ENCODE results near the gene TSPEAR.

The TSPEAR gene

DNA sequence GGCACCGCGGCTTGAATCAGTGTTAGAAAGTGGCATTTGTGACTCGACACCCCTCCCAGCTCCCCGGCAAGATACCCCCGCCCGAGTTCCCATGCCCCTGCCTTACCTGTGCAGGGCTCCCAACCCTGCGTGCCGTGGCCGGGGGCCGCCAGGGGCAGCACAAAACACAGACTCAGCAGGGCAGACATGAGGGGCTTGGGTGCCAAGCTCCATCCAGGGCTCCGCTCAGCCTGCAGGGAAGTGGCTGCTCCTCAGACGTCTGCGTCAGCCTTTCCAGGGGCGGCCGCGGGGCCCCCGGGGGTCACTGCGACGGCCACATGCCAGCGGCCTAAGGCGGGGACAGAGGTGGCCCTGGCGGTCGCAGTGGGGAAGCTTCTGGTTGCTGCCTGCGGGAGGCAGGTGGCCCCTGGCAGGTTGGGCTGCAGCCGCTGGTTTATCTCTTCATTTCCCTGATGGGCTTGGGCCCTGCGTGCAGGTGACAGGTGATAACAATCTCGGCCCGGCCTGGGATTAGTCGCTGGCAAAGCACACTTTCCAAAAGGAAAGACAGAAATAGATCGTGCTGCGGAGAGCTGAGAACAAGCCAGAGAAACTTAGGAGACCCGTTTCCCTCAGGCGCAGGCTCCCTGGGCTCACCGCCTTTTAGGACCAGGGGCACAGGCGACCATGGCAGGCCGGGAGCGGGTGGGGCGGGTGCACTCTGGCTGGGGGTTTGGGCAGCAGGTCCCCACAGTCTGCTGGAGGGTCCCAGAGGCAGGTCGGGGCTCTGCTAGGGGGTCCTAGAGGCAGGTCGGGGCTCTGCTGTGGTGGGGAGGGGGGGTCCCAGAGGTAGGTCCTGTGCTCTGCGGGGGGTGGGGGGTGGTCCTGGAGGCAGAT lies at the start of gene TSPEAR:
Gene TSPEAR (minus strand): TSS at position 246 of the 876 bp plus-strand sequence. CDS start 58 bp downstream, at position 188.
- peak; percentile 59 for DNase-seq

DNA sequence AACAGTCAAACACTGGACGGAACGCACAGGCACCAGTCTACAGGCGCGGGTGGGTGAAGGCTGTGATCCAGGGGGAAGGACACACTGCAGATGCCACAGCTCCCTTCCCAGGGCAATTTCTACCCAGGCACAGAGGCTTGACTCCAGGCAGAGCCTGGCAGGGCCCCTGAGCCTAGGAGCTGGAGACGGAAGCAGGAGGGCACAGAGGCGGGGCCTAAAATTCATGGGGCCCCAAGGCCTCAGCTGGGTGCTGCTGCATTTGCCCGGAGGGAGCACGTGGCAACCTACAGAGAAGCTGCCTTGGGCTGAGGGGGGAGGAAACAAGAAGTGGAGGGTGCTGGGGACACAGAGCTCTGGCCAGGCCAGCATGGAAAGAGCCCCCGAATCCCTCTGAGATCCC lies 49.0 kb upstream of the TSPEAR start:
- no peak for DNase-seq

DNA sequence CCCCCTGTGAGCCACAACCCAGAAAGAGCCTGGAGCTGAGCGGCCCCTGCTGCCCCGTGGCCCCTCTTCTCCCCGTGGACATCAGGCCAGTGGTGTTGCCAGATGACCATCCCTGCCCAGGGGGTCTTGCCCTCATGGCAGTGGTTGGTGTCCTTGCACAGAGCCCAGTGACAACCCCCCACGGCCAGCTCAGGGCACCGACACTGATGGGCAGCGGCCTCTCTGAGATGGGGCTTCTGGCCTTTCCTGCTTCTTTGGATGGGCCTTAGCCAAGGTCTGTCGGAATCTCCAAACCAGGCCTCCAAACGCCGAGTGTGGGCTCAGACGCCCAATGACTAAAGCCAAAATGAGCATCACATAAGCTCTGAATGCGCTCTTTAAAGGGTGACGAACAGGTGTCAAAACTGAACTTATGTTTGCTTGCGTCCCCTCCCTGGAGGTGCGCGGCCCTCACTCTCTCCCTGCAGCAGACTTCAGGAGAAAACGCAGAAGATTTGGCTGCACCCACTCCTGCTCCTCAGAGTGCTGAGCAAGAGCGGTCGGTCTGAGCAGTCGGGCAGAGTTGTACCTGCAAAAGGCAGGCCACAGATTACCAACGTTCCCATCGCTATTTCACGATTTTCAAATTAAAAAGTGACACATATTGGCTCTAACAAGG lies 48.4 kb upstream of the TSPEAR start:
- DNase-seq = peak; percentile 38

DNA sequence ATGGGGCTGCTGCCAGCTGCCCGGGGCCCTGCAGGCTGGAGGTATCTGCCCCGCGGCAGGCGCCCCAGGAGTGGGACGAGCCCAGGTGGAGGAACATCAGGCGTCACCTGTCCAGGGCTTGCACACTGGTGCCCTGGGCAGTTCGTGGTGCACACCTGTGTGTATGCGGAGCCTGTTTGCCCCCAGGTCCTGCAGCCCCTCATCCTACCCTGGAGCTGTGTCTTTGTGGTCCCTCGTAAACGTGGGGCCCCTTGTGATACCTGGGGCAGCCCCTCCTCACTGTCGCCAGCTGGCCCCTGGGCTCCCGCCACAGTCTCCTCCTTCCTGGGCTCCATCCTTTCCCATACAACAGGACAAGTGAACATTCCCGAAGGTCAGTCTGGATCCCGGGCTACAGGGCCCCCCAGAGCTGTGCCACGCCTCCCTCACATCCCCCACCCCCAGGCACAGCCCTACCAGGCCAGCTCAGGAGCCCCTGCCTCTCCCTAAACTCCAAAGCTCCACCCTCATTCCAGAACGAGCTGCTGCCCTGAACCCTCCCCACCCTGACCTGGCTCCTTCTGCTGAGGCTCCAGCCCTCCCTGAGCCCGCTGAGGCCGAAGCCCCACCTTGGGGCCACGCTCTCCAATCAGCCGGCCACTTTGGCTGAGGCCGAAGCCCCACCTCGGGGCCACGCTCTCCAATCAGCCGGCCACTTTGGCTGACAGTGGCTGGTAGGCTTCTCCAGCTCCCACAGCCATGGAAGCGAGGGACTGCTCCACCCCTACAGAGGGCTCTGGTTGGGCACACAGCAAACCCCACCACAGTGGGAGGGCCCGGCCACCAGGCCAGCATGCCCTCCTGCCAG lies 47.6 kb upstream of the TSPEAR start:
- peak; percentile 38 for DNase-seq

DNA sequence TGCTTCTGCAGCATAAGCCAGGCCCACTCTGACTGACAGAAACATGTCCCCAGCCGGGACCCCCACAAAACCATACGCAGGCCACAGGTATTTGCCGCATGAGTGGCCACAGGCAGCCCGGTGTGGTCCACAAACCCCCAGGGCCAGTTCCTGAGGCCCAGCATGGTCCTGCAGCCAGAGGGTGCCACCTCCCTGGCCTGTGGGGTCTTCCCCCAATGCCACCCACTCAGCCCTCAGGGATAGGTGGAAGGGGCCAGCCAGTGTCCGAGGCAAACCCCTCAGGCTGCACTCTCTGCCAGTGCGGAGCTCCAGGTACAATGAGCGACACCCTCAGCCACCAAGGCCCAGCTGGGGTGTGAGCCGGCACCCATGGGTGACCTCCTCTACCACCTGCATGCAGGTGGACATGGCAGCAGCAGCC lies 46.8 kb upstream of the TSPEAR start:
- peak; percentile 46 for DNase-seq

DNA sequence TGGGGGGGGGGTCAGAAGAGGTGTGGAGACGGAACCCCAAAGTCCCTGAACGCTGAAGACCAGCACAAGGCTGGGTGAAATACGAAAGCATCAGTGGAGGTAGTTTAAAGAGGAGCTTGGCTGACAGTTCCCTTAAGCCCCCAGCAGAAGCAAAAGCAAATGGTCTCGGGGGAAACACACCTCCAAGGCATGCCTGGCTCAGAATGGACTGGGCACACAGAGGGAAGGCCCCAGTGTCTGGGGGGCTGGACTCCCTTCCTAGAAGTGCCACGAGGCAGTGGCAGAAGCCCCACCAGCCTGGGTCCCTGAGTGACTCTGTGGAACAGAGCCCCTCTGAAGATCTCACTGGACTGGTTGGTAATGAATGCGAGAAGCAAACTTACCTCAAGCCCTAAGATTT lies 46.4 kb upstream of the TSPEAR start:
- DNase-seq = peak; percentile 28

DNA sequence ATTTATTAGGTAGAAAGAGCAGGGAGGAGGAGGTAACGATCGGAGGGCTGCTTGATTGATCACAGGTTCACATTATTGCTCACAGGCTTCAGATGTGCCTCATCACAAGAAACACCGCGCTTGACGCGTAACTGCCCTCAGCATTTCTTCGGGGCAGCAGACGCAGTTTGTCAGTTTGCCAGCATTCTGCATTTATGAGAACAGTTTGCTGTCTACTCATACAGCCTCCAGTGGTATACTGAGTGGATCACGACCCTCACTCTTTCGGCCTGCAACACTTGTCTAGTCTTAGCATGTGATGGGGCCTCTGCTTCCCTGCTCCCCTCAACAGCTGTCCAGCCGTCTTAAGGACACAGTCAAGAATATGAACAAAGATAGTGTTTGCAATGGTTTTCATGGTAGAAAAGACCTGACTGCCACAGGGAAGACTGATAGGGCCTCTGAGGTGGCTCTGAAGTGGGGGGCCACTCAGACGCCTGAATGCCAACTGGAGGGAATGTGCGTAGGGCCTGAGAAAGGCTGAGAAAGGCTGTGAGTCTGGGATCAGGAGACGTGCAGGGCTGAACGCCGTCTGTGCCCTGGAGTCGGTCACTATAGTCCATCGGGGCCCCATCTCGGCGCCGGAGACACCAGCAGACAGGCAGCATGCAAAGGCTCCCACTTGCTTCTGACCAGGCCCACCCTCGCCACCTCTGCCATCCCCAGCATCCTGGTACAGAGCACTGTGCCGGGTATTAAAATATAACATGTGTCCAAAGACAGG lies 45.2 kb upstream of the TSPEAR start:
- peak; percentile 41 for DNase-seq

DNA sequence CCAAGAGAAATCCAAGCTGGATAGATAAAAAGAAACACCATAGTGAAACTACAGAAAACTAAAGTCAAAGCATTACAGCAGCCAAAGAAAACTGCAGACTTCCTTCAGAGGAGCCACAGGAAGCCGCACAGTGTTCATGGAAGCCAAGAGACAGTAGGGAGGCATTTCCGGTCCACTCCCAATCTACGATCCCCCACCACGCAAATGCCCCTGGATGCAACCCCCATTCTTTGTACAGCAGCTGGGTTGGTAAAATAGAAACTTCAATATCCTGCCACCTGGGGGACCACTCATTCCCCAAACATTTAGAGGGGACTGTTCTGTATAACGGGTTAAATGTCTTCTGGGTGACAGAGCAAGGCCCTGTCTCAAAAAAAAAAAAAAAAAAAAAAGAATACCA lies 43.9 kb upstream of the TSPEAR start:
- DNase-seq = no peak

DNA sequence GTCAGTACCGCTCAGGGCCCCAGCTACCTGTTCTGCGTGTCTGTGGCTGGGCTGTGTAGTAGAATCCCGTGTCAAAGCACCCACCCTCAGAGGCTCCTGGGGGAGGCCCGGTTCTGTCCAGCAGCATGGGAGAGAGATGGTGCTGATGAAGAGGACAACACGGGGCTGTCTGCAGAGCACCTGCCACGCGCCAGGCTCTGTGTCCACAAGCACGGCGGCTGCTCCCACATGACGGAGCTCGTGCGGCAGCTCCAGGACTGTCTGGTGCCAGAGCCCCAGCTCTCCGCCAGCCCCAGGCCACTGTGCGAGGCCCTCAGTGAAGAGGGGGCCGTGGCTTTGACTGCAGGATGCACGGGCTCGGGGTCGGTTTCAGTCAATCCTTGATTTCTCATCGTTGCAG lies 42.0 kb upstream of the TSPEAR start:
- DNase-seq = peak; percentile 36

DNA sequence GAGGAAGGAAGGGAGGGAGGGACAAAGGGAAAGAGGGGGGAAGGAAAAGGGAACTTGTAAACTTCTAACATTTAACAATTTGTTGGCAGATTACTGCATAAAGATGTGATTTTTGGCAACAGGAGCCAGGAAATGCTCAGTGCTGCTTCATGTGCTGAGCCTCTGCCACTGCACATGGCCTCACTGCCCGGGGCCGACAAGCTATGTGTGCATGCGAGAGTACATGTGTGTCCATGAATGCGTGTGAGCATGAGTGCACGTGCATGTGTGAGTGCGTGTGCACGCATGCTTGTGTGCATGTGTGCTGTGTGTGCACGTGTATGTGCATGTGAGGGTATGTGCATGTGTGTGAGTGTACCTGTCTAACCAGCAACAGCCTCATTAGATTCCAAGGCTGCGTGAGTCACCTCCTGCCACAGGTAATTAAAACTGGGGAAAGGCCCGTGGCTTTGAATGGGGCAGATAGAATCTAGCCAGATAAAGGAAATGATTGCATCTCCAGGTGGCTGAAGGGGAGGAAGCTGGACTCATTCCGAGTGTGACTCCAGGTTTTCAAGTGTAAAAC lies 41.4 kb upstream of the TSPEAR start:
- DNase-seq = peak; percentile 80

DNA sequence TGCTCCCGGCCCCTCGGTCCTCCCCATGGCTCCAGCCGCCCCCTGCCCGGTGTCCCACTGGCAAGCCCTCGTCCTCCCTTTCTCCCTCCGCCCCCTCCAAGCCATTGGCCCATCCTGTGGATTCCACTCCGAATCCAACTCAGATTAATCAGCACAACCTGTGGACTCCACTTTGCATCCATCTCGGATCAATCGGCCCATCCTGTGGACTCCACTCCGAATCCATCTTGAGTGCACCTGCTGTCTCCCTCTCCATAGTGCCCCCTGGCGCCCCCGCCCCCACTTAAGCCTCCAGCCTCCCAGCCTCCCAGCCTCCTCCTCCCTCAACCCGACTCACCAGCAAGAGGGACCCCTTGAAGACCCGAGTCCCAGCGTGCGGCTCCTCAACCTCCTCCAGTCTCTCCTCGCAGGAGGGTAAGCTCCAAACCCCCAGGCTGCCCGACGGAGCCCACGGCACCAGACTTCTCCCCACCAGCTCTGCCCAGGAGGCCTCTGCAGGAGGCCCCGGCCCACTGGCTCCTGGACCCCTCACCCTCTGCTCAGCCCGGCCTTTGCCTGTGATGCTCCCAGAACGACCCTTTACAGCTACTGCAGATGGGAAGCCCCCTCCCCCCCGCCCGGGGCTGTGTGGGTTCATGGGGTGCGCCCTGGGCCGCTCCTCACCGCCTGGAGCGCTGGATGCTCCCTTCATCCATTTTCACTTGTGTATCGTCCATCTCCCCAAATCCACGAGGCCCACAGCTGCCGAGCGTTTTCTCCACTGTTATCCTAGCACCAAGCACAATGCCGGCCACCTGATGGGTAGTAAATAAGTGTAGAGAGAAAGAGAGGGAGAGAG lies 40.6 kb upstream of the TSPEAR start:
- peak; percentile 41 for DNase-seq

DNA sequence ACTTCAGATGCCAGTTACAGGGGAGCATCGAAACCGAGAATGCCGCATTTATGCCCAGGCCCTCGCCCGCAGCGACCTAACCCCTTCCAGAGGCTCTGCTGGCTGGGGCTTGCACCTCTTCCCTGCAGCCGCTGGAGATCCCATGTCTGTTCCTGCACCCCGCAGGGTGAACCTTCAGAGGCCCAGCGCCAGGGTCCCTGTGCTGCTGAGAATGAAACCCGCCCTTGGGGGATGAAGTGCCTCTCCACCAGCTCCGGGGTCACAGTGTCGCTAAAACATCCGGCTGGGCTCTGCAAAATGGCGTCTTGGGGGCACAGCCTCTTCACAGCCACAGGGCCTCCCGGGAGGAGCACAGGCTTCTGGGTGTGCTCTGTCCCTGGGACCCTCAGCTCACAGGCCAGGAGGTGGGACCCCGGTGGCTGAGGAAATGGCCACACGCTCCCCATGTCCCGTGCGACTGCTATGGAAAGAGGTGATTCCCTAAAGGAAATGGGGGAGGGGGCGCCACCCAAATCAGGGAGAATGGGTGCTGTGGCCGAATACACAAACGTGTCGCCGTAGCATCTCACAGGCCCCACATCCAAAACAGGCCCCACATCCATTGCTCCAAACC lies 39.9 kb upstream of the TSPEAR start:
- no peak for DNase-seq

DNA sequence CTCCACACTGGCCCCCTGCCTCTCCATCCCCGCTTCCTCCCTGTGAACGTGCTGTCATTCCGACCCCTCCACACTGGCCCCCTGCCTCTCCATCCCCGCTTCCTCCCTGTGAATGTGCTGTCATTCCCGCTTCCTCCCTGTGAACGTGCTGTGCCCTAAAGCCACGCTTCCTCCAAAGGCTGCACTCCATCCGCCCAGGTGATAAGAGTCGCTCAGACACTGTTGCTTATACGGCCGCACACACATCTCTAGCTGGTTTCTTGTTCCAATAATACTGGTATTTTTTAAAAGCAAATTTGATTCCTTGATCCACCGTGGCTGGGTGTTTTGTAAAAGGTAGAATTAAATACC lies 39.3 kb upstream of the TSPEAR start:
- DNase-seq = no peak

DNA sequence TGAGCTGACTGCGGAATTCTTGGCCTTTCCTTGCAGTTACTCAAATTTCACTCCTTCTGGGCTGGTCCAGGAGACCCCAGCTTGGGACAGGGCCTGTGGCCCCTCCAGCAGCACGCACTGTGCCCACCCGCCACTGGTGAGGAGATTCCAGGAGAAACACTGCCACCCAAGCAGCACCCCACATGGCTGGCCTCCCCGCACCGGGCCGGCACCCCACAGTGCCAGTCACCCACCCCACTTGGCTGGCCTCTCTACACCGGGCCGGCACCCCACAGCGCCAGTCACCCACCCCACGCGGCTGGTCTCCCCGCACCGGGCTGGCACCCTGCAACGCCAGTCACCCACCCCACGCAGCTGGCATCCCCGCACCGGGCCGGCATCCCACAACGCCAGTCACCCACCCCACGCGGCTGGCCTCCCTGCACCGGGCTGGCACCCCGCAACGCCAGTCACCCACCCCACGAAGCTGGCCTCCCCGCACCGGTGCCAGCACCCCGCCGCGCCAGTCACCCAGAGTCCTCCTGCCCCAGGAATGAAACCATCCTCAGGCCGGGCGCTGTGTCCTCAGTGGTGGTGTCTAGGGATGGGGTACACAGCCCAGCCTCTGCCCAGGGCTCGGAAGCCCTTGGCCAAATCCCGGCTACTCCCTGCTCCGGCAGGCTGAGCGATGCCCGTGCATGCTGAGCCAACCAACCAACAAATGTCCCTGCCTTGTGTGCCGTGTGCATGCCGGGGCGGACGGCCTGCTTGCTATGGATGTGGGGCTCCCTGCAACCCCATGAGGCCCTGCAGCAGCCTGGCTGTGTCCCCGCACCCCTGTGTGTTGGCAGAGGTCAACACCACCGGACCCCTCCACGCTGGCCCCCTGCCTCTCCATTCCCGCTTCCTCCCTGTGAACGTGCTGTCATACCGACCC lies 38.6 kb upstream of the TSPEAR start:
- DNase-seq = no peak

DNA sequence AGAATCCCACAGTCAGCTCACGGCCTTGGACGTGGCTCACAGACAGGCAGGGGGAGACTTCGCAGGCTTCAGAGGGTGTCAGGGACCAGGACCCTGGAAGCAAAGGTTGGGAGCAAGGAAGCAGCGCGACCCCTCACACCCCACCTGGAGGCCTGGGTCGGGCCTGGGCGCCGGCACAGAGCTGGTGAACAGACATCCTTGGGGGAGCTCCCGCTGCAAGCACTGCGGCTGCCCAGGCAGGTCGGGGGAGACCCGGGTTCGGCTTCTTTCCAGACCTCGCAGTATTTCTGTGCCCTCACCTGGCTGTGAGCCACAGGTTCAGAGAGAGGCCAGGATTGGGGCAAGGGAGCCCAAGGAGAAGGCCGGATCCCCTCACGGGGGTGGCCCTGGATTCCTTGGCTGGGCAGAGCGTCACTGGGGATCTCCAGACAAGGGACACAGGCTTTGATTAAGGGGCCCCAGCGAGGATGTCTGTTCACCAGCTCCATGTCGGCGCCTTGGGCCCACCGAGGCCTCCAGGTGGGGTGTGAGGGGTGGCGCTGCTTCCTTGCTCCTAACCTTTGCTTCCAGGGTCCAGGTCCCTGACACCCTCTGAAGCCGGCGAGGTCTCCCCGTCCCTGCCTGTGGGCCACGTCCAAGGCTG lies 37.9 kb upstream of the TSPEAR start:
- no peak for DNase-seq

DNA sequence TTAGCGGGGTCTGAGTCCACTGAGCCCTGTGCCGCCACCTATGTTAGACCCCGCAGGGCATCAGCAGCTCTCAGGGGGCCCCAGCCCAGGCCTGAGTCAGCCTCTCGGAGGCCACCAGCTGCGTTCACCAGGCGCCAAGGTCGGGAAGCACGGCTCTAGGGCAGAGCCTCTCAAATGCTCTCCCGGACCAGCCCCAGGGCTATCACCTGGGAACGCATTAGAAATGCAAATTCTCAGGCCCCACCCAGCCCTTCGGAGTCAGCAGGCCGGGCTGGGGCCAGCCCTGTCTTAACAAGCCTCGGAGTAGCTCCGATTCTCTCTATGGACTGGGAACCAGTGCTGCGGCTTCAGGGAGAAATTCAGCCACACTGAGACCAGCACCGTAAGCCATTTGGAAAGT lies 37.2 kb upstream of the TSPEAR start:
- DNase-seq = peak; percentile 89

DNA sequence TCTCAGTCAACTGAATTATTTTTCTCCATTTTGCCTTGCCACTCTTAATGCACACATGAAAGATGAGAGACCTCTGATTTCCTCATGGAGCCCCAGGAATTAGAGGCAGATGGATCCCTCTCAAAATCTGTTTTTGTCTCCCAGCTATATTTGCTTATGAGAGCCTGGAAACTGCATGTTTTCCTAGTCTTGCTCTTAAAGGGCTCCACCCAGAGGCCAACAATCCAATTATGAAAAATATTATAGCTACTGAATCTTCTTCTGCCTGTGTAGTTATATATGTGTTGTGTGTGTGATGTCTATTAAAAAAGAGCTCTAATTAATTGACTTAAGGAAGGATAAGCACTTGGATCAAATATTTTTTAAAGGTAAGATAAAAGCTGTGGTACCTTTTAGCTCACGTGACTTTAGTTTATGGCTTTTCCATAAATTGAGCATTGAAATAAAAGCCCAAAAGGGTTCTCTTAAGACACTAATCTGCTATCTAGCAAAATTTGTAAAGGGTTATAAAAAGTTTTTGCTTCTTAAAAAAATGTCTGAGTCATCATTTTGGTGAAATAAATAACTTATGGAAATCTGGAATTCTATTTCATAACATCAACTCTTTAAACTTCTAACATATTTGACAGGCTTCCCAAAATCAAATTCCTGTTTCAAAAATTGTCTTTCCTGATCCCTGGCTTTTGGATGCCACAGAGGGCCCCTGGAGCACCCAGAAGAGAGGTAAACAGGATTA lies 31.2 kb upstream of the TSPEAR start:
- no peak for DNase-seq

DNA sequence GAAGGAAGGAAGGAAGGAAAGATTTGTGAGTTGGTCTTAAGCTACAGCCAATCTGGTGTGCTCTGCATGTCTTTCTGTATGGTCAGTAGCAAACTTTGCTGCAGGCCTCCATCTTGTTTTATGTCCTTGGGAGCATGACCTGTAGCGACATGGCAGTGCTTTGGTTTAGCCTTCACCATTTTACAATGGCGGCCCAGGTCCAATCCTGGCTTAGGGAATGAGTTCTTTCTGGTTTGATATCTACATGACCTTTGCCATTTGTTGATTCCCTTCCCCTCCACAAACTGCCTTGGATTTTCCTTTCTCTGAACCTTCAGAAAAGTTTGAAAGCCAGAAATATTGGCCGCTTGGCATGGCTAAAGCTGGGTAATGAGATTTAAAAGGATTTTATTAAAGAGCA lies 30.5 kb upstream of the TSPEAR start:
- no peak for DNase-seq

DNA sequence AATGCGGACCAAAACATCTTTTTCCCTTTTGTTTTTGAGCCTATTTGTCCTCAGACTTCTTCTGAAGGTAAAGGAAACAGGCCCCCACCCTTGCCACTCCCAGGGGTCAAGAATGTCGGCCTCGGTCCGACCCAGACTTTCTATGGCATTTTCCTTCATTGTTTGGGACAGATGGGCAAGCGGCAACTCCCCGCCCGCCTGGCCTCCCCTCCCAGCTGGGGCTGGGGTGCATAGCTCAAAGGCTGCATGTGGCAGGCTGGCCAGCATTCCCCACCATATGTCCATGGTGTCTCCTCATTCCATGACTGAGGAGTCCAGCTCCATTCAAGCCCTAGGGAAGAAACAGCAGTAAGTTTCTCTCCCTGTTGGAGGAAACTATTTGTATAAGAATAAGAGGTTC lies 29.4 kb upstream of the TSPEAR start:
- DNase-seq = peak; percentile 26
